IPS DF 19.7 (cell line): ENCODE data around the gene AEBP2.

Source experiments
- DNase-seq: peaks from one replicate; pipeline ENCODE4 v3.0.0-alpha.2; 2013; ENCODE audit warnings: low read depth, low spot score

The AEBP2 gene

DNA sequence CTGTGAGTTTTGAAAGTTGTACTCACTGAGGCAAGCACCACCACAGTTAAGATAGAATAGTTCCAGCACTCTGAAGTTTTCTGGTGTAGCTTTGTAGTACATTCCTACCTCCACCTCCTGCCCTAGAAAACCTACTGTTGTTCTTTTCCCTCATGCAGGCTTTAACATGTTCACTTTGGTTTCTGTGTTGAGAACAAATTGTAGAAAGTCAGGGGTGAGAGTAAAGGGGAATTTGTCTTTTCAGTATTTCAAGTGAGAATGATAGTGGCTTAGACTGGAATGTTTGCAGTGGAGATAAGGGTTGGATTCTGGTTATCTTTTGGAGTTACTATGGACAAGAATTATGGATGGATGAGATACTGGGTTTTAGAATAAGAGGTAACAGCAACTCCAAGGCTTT lies 67.2 kb downstream of the AEBP2 start:
- DNase-seq = no peak

DNA sequence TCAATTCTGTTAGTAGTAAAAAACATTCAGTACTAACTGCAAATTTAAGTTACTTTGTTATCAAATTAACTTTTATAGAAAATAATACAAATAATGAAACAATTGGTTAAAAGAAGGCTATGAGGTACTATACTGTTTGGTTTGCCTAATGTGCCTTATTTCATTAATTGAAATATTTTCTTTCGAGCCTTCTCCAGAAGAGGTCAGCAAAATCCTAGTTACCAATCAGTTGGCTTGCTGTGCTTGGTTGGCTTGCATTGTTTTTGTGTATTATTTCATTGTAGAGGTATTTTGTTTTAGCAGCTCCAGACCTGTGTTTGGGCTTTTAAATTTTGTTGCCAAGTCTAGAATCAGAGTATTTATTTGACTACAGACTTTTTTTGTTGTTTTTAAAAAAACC lies 68.5 kb downstream of the AEBP2 start:
- DNase-seq = no peak

DNA sequence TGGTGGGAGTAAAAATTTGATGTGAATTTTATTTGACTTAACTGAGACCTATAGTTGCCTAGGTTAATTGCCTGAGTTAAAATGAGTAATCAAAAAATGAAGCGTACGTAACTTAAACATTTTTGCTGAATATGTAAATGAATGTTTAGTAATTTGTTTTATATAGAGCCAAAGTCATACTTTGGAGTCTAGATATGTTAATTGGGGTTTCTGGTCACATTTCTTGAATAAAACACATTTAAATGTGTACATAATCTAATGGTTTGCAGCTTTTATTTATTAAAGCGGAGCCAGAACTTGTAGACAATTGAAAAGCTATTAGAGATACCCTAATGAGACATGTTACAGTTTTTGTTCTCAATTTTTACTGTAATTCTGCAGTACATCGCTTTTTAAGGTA lies 71.2 kb downstream of the AEBP2 start:
- no peak for DNase-seq

DNA sequence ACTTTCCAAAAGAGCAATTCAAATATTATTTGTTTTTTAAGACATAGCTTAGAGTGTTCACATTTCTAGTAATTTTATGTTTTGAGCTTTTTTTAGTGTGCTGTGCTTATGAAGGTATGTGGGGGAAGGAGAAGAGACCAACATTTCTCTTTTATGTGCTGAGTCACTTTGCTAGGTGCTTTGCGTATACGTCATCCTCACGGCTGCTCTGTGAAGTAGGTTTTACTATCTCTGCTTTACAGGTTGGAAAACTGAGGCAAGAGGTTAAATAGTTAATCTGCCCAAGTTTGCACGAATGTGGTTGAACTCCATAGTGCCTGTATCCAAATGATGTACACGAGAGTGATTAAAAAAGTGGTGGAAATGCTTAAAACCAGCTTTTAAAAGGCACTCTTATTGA lies 75.9 kb downstream of the AEBP2 start:
- peak; percentile 23 for DNase-seq

DNA sequence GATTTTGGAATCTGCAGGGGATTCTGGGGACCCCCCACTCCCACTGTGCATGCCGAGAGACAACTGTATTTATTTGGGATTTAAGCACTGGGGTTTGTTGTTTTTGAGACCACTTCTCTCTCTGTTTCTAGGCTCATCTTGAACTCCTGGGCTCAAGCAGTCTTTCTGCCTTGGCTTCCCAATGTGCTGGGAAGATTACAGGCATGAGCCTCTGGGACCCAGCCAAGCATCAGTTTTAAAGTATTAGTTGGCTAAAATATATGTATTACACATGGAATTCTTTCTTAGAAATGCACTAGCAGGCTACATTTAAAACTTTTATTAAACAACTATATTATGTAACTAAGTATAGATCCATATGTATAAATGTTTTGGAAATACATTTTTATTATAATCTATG lies 78.3 kb downstream of the AEBP2 start:
- DNase-seq = no peak

DNA sequence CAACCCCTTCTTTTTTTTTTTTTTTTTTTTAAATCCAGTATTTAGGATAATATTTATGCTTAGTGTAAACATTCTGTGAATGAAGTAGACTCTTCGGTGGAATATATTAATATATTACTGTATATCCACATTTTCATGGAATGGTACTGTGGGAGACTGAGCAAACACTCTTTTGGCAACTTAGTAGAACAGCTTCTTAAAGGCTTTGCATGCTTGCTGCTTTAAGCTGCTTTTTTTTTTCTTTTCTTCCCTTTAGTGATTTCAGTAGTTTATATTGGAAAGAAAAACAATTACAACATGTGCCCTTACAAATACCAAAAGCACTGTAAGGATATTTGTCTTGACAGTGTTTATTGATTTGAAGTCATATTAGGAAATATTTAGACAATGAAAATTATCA lies 78.9 kb downstream of the AEBP2 start:
- DNase-seq = no peak

DNA sequence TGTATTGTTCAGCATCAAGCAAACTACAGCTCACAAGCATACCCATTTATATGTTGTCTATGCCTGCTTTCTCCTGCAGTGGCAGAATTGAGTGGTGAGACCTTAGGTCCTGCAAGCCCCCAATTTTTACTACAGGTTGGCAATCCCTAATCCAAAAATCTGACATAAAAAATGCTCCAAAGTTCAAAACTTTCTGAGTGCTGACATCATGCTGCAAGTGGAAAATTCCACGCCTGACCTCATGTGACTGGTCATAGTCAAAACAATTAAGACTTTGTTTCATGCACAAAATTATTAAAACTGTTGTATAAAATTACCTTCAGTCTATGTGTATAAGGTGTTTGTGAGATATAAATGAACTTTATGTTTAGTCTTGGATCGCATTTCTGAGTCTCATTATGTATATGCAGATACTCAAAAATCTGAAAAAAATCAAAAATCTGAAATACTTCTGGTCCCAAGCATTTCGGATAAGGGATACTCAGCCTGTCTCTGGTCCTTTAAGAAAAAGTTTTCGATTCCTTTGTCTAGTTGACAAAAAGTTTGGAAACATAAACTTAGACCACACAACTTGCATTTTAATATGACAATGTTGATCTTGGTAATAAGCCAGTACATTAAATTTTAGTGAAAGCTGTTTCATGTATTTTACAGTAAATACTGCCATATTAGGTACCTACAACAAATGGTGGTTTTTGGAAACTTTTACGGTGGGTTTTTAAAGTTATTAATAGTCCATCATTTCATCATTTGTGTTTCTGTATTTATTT lies 81.5 kb downstream of the AEBP2 start:
- no peak for DNase-seq

DNA sequence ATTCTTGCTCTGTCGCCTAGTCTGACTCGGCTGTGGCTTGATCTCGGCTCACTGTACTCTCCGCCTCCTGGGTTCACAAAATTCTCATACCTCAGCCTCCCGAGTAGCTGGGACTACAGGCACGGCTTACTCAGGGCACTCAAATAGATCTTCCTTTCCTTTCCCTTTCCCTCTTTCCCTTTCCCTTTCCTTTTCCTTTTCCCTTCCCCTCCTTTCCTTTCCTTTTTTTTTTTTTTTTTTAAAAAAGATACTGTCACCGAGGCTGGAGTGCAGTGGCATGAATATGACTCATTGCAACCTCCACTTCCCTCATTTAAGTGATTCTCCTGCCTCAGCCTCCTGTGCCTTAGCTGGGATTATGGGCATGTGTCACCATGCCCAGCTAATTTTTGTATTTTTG lies 86.0 kb downstream of the AEBP2 start:
- no peak for DNase-seq

DNA sequence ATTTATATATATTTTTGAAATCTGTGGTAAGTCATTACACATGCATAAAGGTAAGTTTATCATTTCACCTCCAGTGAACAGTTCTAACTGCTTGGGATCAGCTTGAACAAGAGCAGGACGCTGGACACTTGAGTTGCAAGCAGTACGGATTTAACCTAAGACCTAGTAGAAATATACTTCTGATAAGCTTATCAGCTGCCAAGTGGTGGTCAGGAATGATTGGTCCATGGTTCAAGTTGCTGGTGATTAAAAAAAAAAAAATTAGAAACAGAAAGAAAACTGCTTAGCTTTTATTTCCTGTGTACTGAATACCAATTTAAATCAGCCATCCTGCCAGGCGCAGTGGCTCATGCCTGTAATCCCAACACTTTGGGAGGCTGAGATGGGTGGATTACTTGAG lies 88.6 kb downstream of the AEBP2 start:
- DNase-seq = no peak

DNA sequence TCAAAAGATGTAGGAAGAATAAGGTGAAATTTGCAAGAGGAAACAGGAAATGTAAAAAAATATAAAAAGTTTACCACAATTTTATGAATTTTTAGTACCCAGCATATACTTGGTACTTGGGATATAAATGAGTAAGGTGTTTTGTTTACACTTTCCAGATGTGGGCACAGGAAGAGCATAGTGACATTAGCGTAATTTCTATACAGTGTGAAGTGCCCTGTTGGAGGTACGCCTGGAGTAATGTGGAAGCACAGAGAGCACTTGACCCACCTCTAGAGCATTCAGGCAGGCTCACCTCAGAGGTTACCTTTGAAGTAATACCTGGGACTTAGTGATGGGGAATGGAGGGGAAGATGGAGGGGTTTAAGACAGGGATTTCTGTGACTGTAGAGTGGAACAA lies 89.5 kb downstream of the AEBP2 start:
- no peak for DNase-seq

DNA sequence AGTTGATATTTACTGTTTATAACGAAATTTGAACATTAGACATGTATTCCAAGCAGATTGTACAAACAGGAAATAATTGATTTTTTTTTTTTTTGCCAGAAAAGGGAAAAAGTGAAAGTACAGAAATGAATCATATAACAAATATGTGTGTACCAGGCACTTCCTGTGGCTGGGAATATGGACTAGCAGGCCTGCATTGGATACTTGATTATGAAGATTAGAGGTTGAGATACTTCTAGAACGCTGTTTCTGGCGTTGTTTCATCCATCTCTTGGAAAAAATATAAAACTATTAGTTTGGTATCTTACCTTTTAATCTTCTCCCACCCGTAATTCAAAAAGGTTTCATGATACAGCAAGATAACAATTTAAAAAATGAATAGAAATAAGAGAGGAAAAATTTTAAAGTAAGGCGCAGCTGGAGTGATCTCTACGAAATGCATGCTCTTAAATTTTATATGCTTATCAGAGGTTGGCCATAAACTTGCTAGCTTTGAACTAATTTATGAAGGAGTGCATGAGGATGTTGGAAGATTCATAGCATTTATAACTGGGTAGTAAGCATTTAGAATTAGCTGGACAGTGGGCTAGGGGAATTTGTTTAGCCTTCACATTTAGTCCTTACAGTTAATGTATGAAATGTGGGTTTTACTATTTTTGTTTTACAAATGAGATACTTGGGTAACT lies 90.8 kb downstream of the AEBP2 start:
- no peak for DNase-seq

DNA sequence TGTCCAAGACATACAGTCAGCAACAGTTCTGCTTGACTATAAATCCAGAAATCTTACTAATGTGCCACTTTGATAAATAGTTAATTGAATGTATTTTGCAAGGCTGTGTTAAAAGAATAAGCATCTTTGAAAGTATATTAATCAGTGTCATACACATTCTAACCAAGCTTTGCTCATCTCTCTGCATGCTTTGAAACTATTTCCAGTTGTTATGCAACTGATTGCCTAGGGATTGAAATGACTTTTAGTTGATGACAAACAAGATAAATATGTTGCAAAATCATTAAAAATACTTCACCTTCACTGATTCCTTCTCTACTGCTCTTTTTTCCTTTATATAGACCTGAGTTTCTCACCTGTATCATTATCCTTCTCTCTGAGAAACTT lies 91.3 kb downstream of the AEBP2 start:
- no peak for DNase-seq

DNA sequence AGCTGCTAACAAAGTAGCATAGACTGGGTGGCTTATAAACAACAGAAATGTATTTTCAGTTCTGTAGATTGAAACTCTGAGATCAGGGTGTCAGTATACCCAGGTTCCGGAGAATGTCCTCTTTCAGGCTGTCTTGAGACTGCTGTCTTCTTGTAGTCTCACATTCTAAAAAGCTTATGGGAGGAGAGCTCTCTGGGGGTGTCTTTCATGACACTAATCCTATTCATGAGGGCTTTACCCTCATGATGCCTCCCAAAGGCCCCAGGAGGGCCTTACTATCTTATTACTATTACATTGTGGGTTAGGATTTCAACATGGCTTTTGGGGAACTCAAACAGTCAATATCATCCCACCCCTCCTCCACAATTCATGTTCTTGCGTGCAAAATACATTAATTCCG lies 94.3 kb downstream of the AEBP2 start:
- DNase-seq = no peak

DNA sequence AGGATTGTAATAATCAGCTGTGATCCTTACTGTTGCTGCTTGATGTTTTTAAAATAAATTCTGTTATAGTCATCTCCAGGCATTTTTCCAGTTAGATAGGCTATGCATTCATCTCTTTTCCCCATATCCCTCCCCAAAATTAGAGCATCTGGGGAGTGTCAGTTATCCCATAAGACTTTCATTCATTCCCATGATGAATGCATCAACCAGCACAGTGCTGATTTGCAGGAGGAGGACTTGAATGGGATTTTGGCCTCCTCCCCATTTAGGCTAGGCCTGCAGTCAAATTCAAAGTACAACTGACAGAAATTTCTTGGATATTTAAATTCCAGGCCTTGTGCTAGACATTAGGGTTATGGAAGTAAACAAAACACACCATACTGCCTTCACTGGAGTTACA lies 99.8 kb downstream of the AEBP2 start:
- no peak for DNase-seq

DNA sequence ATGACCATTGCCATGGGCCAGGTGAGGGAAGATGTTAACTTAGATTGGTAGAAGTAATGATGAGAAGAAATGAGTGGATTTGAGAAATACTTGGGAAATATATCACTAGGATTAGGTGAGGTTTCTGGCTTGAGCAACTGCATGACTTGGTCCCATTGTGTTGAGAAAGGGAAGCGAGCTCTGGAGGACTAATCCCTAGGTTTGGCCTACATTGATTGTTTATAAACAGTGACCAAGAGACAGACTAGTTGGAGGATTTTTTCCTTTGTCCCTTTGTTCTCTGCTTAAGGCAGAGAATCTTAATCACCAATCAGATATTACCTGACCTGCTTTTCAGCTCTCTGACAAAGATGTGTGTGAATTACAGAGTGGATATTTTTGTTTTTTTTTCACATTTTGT lies 100.5 kb downstream of the AEBP2 start:
- DNase-seq = no peak

DNA sequence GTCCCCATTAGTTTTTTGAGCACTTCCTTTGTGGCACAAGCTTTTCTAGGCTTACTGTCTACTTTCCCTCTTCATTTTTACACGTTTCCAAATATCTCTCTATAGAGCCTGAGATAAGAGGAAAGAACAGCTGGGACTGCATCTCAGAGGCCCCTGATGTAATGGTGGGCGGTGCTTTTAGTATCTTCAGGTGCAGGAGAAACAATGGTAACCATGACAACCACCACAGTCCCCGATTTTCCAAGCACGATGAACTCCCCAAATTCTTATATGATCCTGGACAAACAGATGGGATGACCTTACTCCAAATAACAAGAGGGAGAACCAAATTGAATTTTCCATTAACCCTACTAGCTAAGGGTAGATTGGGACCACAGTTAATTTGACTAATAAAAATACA lies 103.3 kb downstream of the AEBP2 start:
- no peak for DNase-seq

DNA sequence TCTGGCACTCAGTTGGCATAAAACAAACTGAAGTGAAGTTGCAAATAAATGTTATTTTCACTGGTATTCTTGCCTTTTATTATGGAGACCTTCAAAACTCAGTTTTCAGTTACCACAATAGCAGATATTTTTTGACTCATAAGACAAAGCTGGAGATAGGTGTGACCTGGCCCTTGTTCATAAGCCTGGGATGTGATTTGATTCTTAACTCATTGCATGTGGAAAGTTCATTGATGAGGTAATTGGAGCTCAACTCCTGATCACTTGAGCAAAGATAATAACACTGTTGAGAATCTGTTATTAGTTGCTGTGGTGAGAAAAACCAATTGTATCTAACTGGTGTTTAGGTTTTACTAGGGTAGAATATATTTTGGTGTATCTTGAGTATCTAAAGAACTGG lies 105.1 kb downstream of the AEBP2 start:
- DNase-seq = no peak

DNA sequence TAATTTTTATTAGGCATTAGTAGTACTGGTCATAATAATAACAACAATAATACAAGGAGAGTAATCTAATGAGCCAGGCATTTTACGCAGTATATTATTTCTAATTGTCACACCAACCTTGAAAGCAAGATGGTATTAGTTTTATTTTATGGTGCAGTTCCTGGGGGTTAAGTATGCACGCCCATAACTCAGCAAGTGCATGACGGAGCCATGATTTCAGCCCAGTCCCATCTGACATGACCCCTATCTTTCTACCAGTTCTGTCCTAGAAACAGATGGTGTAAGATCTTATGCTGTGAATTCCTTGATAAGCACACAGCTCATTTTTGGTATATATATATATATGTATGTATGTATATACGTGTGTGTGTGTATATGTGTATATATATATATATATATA lies 106.0 kb downstream of the AEBP2 start:
- no peak for DNase-seq

DNA sequence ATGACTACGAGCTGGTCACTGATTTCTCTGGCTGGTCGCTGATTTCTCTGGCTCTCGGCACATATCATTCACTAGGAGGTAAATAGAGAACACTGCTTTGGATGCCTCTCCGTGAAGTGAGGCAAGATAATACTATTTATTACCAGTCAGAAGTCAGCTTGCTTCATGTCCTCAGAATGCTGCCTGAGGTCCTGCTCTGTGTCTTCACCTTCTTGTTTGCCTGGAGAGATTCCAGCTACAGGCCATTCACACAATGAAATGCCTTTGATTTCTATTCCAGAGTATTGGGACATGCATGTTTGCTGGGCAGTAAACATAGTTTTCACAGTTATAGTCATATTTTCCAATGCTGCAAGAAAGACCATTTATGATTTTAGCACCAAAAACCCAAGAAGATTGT lies 106.7 kb downstream of the AEBP2 start:
- DNase-seq = no peak

DNA sequence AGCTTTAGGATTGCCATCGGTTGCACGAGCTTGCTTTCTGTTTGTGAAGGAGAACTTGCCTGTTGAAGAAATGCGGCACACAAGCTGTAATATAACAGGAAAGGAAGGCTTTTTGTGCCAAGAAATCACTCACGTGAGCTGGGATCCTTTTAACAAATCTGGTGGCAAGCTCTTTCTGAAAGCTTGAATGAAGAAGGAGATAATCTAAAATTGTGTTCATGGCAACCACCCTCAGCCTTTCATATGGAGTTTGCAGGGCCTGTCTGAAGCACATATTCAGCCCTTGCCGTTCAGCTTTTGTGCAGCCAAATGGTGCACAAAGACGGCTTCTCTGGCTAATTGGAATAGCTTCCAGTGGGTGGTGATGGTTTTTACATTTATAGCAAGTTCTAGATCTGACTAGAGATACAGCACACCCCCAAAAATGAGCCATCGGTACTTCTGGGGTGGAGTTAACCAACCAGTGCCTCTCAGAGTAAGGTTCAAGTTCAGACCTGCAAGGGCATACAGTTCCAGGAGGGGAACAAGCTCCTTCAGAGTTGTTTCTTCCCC lies 107.4 kb downstream of the AEBP2 start:
- no peak for DNase-seq

DNA sequence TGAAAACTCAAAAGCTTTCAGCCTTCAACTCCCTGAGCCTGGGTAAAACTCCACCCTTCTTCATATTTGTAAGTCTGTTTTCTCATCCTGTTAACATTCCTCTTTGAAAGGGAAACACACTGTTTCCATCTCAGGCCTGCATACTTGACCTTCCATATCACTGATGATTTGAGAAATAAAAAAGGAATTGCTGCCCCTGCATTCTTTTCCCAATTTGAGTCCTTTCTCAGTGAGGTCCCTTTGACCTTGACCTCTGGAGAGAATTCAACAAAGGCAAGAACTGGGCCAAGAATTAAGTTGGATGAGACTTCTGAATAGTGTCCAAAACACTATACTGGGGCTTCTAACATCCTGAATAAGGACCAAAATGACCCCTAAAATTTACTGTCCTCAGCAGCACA lies 108.0 kb downstream of the AEBP2 start:
- DNase-seq = no peak

DNA sequence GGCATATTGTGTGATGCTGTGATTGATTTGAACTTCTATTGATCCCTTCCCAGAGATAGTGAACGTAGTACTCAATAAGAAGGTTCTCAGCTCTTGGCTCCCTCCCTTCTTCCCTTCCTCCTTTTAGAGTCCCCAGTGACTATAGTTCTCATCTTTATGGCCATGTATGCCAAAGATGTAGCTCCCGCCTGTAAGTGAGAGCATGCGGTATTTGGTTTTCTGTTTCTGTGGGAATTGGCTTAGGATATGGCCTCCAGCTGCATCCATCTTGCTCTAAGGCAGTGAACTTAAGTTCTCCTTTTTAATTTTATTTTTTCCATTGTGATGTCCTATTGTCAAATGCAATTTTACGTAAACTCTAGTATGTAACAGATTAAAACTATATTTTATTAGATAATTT lies 109.5 kb downstream of the AEBP2 start:
- DNase-seq = no peak

DNA sequence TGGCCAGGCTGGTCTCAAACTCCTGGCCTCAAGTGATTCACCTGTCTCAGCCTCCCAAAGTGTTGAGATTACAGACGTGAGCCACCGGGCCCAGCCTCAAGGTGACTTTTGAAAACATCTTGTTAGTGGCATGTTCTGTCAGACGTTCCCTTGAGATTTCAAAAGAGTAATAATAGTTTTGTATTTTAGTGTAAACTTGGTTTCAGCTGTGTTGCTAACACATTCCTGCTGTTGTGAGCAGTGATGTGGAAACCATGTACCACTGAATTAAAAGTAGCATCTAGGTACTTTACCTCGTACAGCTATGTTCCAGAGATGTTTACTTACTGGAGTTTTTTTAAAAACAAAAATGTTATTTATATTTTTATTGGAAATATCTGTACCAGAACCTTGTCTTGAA lies 111.3 kb downstream of the AEBP2 start:
- DNase-seq = no peak
